ENCODE results near the gene HAGHL.
"Not testable (repeated sequence)": the region's sequence is repeated elsewhere in the genome, so short reads cannot be mapped to it uniquely, and the experiment has no call there.

HAGHL gene

DNA sequence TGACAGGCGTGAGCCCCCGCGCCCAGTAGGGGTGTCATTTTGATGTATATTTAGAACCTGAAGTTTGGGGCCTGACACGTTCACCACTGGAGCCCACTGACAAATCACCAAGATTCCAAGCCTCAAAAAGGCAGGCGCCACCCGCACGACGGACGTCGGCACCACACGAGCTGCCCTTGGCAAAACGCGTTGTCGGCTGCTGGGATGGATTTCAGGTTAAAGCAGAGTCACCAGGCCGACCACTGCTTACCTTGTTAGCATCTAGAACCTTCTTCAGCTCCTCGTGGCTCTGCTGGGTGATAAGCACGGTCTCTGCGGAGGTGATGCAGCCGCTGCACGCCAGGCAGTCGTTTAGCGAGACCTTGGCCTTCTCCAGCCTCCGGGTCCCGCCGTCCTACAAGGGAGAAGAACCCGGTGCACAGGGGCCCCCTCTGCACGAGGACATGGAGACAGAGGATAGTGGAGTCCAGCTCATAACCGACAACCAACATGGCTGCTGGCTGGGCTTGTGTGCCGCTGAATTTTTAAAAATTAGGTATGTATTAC is 10.1 kb downstream of the HAGHL start:
- no peak for DNase-seq

DNA sequence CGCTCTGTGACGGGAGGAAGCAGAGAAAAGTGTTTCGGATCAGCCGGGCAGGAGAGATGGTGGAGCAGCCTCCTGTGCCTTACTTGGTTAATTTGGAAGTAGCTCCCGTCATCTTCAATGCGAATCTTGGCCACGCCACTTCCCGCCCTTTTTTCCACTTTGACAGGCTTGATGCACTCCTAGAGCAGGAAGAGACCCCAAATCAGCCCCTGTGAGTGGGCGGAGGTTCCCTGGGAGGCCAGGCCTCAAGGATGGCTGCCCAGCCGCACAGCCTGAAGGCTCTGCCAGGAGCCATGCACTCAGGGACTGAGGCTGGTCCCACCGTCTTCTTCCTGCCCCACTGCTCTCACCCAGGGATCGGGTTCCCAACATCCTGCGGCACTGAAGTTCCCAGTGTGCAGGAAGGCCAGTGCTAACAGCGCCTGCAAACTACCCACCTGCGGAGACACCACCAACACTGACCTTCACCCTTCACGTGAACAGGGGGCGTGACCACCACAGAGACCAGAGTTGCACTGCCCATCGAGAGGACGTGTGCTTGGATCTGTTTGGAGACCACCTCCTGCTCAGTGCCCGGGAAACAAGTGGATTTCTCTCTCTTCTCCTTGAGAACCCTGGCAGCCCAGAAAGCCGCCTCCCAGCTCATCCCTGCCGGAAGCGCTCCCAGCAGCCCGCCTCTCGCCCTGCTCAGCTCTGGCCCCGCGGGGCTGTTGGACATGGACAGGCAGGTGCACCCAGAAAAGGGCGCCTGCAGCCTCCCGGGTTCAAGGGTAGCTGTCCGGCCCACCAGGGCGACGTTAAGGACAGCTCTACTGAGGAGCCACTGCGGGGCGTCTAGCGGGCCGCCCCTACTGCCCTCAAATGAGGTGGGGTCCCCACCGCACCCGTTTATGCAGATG is 12.9 kb downstream of the HAGHL start:
- no peak for DNase-seq

DNA sequence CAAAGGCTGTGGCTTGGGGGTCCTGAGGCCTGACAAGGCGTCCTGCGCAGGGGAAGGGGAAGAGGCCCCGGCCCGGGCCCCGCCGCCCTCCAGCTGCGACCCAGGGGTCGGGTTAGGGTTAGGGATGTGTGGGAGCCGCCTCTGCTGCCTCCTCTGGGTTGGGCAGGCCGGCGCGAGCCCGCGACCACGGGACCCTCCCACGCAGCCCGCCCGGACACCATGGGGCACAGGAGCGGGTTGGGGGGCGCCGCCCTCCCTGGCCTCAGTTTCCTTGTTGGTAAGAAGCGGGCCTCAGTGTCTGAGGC is 13.5 kb downstream of the HAGHL start:
- DNase-seq: no peak

GRCh38 chr16:740764-741505 is 14.0 kb downstream of the HAGHL start, which contains the start of gene CIAO3:
CIAO3 (minus strand) TSS chr16:740997; CDS start chr16:740985, 12 bp downstream.
- peak; percentile 94 for DNase-seq

GRCh38 chr16:741986-742629 is 15.2 kb downstream of the HAGHL start:
- no peak for DNase-seq

DNA sequence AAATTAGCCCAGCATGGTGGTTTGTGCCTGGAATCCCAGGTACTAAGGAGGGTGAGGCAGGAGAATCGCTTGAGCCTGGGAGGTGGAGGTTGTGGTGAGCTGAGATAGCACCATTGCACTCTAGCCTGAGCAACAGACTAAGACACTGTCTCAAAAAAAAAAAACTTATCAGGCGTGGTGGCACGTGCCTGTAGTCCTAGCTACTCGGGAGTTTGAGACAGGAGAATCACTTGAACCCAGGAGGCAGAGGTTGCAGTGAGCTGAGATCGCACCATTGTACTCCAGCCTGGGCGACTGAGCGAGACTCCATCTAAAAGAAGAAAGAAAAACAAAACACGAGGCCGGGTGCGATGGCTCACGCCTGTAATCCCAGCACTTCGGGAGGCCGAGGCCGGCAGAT is 16.0 kb downstream of the HAGHL start:
- not testable (repeated sequence) for DNase-seq

DNA sequence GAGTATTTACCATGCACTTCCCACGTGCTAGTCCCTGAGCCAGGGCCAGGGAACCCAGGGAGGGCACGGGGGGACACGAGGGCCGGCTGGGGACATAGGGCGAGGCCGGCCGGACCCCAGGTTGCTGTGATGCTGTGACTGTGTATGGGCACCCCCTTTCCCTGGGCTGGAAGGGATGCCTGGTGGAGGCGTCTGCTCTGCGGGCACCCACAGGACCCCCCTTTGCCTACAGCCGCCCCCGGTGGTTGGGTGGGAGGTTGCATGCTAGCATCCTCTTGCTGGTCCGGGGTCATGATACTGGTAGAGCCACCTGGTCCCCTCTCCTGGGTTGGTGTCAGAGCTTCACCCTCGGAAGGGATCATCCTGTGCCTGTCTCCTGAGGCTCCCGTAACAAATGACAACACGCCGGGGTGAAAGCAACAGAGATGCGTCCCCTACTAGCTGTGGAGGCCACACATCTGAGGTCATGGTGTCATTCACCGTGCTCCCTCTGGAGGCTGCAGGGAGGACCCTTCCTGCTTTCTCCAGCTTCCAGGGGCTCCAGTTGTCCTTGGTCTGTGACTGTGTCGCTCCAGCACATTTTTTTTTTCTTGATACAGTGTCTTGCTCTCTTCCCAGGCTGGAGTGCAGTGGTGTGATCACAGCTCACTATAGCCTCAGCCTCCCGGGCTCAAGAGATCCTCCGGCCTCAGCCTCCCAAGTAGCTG is 17.0 kb downstream of the HAGHL start:
- no peak for DNase-seq

- no peak for DNase-seq
These were observed 18.8 kb downstream of the HAGHL start for GRCh38 chr16:745739-746138.

DNA sequence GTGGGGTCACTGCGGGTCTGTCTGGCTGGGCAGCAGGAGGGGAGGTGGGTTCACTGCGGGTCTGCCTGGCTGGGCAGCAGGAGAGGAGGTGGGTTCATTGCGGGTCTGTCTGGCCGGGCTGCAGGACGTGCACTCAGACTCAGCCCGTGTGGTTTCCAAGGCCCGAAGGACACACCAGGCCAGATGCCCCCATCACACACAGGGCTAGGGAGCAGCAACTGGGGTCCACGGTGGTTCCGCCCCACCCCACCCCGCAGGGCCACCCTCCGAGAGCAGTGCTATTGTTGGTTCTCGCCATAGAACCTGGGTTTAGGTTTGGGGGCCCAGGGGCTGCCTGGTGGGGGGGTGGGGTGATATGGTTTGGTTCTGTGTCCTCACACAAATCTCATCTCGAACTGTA is 19.7 kb downstream of the HAGHL start:
- no peak for DNase-seq

DNA sequence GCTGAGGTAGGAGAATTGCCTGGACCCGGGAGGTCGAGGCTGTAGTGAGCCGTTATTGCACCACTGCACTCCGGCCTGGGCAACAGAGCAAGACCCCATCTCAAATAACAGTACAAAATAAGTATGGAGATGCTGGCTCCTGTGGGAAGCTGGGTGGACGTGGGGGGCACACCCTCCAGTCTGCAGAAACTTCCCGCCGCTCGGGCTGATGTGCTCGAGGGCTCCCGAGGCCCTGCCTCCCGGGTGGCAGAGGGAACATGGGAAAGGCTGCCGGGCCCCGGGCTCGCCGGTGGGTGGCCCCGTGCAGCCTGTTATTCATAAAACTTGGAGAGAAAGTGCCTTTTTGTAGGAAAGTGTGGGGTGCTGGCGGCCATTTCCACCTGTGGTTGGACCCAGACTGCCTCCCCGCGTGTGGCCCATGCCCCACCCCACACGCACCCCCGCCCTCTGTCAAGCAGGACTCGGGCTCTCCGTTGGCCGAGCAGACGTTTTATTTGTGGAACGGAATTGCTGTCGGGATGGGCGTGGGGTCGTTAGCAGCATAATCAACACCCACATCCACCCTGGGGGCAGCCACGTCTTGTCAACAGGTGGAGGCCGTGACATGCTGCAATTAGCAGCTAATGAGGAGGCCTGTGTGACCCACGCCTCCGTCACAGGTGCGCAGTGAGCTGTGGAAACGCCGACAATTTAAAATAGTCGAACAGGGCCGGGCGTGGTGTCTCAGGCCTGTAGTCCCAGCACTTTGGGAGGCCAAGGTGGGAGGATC is 21.3 kb downstream of the HAGHL start:
- no peak for DNase-seq

- no peak for DNase-seq
These were observed 22.1 kb downstream of the HAGHL start for GRCh38 chr16:749010-749409.

GRCh38 chr16:750485-750884 is 23.6 kb downstream of the HAGHL start:
- no peak for DNase-seq

- no peak for DNase-seq
These were observed 24.5 kb downstream of the HAGHL start for GRCh38 chr16:751152-752006.

DNA sequence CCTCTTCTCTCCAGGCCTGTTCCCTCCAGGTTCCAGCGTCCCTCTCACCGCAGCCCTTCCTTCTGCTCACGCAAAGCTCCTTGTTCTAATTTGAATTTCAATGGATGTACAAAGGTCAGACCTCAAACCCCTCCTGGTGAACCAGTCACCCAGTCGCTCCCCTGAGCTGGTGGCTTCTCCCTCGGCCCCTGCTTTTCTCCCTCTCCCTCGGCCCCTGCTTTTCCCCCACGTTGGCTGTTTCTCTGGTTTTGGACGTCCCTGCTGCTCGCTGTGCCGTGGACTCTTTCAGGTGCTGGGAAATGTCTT is 25.1 kb downstream of the HAGHL start:
- DNase-seq: no peak

DNA sequence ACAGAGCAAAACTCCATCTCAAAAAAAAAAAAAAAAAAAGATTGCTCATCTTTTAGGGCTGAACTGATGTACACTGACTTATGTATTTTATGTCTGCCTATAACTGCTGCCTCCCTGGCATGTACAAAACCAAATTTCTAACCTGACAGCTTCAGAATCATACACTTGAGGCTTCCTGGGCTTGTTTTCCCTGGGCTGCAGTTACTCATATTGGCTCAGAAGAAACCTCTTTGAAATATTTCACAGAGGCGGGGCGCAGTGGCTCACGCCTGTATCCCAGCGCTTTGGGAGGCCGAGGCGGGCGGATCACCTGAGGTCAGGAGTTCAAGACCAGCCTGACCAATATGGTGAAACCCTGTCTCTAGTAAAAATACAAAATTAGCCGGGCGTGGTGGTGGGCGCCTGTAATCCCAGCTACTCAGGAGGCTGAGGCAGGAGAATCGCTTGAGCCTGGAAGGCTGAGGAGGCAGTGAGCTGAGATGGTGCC is 27.3 kb downstream of the HAGHL start:
- not testable (repeated sequence) for DNase-seq

DNA sequence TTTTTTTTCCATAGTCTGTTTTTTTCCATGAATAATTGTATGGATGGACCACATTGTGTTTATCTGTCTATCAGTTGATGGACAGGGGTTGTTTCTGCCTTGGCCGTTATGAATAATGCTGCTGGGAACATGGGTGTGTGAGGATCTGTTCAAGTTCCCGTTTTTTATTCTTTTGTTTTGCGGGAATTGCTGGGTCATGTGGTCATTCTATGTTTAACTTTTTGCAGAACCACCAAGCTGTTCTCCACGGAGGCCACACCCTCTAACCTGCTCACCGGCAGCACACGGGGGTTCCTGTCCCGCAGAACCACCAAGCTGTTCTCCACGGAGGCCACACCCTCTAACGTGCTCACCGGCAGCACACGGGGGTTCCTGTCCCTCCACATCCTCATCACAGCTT is 27.8 kb downstream of the HAGHL start:
- DNase-seq: peak; percentile 73

DNA sequence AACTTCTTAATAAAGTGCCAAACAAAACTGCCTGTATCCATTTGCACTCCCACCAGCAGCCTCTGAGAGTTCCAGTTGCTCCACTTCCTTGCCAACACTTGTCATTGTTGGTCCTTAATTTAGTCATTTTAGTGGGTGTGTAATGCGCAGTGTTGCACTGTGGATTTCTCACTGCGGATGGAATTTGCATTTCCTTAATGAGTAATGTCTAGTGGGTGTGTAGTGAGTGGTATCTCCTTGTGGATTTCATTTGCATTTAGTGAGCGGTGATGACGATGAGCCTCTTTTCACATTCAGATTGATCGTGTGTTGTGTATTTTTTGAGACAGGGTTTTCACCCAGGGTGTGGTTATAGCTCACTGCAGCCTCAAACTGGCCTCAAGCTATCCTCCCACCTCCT is 29.5 kb downstream of the HAGHL start:
- DNase-seq: peak; percentile 24

GRCh38 chr16:759110-759910 is 32.4 kb downstream of the HAGHL start:
- no peak for DNase-seq

DNA sequence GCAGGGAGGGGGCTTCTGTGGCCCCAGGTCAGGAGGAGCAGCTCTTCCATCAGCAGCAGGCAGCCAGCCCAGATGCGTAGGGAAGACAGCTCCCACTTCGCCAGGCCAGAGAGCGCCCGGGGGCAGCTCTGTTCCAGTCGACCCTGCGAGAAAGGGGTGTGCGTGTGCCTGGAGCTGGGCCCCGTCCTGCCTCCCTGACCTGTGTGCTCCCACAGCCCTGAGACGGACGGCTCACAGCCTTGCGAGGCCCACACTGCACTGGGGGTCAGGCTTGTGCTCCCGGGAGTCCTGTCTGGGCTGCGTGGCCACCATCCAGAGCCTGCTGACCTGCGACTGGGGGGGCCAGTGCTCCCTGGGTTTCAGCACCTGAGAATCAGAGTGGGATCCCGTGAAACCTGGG is 33.2 kb downstream of the HAGHL start:
- DNase-seq: no peak
